Measurements from ENCODE around the gene GALNT18.

Gene GALNT18

DNA sequence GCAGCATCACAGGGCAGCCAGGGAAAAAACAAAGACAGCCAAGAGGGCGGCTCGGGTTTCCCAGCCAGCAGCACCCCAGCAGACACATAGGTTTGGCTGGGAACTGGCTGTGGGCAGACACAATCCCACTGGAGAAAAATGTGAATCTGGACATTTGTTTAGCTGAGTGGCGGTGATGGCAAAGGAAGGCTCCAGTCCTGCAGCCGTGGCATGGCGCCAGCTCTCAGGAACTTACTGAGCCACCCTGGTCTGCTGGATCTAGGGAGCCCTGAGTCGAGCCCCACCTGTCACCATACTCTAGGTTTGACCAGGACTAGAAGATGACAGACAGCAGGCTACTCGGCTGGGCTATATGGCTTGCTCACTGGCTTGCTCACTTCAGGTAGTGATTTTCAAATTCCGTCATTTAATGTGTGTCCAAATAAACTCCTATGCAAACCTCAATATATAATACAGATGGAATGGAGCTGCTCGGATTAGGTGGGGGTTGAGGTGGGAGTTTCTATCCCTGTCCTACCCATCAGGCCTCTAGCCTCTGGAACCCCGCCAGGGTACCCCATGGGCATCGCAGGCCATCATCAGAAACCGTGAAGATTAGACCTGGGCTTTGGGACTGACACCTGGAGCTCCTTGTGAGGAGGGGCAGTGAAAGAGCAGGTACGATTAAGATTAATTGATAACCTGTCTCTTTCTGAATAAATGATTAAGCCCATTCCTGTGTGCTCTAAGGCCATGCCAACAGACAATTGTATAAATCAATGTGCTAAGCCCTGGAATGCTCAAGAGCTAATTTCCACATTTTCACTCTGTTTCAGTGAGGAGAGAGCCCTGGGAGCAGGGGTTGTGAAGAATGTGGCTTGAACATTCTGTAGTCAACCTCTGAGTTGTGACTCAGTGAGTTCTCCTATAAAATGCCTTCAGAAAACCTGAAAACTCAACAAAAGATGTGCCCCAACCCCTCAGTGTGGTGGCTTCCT is 42.5 kb downstream of the GALNT18 start:
- DNase-seq (ENCODE audit: extremely low spot score), result no peak
- ChIA-PET POLR2A (no interaction called here), CTCF (no interaction called here)
- TF ChIP-seq CTCF (IDR thresholded peaks at IDR 0.05; ENCODE audit: control extremely low read depth, extremely low read depth, low read depth, missing control alignments), result no peak

GRCh38 chr11:11577932-11578911 is 43.6 kb downstream of the GALNT18 start:
- TF ChIP-seq CTCF (IDR thresholded peaks at IDR 0.05; ENCODE audit: control extremely low read depth, extremely low read depth, low read depth, missing control alignments), result no peak
- ChIA-PET CTCF (no interaction called here), POLR2A (no interaction called here)
- no peak for DNase-seq (ENCODE audit: extremely low spot score)

DNA sequence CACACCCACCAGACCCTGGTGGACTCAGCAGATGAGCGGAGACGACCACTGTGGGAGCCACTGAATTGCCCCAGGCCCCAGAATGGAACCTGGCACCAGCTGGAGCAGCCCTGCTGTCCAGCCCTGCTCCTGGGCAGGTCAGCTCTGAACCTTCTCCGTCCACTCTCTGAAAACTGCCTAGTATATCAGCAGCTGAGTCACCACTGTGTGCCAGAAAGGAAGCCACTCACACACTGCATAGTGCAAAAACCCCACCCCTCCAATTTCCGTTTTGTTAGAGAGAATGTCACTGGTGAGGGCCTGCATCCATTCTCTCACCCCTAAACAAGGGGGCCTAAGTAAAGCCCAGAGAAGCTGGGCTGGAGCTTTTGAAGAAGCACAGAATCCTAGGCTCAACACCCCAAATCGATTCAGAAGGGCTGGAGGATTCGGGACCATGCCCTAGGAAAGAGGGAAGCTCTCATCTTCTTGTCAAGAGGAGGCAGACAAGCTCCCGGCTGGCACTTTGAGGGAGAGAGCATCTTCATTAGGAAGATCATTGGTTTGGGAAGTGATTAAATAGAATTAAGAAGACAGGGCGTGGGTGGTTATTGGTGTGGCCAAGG is 44.5 kb downstream of the GALNT18 start:
- CTCF ChIA-PET, result interaction anchor here (0.6 to 1.9 kb wide), 2 partner anchors 10 to 14 kb away, joined by 3 to 4 read pairs; no protein-coding TSS in a partner anchor
- no peak for TF ChIP-seq CTCF (IDR thresholded peaks at IDR 0.05; ENCODE audit: control extremely low read depth, extremely low read depth, low read depth, missing control alignments)
- POLR2A ChIA-PET, result no interaction called here
- no peak for DNase-seq (ENCODE audit: extremely low spot score)

DNA sequence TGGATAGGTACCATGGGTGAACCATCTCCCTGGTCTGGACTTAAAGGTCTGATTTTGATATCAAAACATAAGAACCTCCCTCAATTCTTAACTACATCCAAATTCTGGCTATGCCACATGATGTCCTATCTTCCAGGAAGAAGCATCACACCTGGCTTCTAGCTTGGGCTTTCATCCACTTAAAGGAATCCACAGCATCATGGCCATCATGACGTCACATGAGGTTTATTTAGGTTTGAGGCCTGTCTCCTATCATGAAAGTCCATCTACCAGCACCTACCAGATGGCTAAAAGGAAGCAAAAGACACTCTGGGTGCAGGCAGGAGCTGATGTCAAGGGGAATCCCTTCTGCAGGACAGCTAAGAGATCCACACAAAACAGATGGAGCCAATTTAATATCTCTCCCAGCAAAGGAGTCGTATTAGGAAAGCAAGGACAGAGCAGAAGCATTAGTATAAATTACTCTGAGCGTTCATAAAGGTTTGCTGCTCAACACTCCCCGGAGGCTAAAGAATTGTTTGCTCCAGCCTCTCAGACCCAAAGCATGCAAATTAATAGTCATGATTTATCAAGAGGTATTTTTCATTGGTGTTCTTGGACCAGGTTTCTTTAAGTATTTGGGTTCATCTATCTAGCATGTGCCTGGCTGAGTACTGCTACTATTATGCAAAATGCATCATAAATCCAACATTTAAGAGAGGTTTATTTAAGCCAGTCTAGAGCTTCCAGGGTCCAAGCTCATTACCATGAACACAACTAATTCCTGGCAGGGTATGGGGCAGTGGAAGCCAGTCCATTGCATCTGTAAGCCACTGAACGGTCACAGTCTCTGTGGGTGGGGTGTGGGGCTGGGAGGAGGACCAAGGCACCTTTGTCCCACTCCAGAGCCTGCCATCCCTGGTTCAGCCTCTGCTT is 47.2 kb downstream of the GALNT18 start:
- no peak for TF ChIP-seq CTCF (IDR thresholded peaks at IDR 0.05; ENCODE audit: control extremely low read depth, extremely low read depth, low read depth, missing control alignments)
- CTCF ChIA-PET, result interaction anchor here (1.7 kb wide), 1 partner anchor 47 kb away, joined by 3 read pairs; the partner anchor contains the start of gene GALNT18
- no peak for DNase-seq (ENCODE audit: extremely low spot score)
- POLR2A ChIA-PET, result no interaction called here

GRCh38 chr11:11572386-11572785 is 49.4 kb downstream of the GALNT18 start:
- DNase-seq (ENCODE audit: extremely low spot score), result no peak
- POLR2A ChIA-PET, result no interaction called here
- no peak for TF ChIP-seq CTCF (IDR thresholded peaks at IDR 0.05; ENCODE audit: control extremely low read depth, extremely low read depth, low read depth, missing control alignments)
- CTCF ChIA-PET, result interaction anchor here (1.0 to 1.7 kb wide), 2 partner anchors 14 to 17 kb away, joined by 3 to 5 read pairs; no protein-coding TSS in a partner anchor
